GM12875 (cell line): ENCODE data around the gene HOATZ.

Experiments used
- H3K4me3 ChIP-seq: one replicate; pipeline ENCODE4 v1.5.1; 2011; ENCODE audit warnings: low read depth, low read length, control low read depth
- TF ChIP-seq, protein P1 (sequence below): IDR thresholded peaks from 2 replicates; pipeline ENCODE4 v1.5.1; 2011; ENCODE audit warnings: low read depth, mild to moderate bottlenecking, control low read depth, inconsistent platforms, low read length, moderate library complexity, borderline replicate concordance; ENCODE audit not compliant: insufficient read depth

HOATZ gene

GRCh38 chr11:111565114-111565720 lies 50.6 kb downstream of the HOATZ start:
- no peak overlapping the region for H3K4me3 ChIP-seq
- TF ChIP-seq, protein P1, sequence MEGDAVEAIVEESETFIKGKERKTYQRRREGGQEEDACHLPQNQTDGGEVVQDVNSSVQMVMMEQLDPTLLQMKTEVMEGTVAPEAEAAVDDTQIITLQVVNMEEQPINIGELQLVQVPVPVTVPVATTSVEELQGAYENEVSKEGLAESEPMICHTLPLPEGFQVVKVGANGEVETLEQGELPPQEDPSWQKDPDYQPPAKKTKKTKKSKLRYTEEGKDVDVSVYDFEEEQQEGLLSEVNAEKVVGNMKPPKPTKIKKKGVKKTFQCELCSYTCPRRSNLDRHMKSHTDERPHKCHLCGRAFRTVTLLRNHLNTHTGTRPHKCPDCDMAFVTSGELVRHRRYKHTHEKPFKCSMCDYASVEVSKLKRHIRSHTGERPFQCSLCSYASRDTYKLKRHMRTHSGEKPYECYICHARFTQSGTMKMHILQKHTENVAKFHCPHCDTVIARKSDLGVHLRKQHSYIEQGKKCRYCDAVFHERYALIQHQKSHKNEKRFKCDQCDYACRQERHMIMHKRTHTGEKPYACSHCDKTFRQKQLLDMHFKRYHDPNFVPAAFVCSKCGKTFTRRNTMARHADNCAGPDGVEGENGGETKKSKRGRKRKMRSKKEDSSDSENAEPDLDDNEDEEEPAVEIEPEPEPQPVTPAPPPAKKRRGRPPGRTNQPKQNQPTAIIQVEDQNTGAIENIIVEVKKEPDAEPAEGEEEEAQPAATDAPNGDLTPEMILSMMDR, result peak; percentile 71

- TF ChIP-seq, protein P1, result no peak
- no peak overlapping the region for H3K4me3 ChIP-seq
Measured at GRCh38 chr11:111566324-111566723, 51.7 kb downstream of the HOATZ start.

DNA sequence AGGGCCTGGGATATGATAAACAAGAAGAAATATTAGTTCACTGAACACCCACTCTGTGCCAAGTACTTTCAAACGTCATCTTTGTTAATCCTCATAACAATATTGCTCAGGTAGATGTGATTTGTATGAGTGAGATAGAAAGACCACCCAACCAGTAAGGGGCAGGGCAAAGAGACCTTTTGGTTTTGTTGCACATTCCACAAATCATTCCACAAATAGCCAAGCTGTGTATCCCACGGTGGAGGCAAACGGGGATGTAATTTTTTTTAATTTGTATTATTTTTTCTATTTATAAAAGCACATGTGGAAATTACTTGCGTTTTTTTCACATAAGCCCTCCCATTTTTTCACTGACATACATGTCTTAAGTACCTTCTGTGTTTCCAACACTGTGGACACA lies 54.9 kb downstream of the HOATZ start:
- no peak overlapping the region for H3K4me3 ChIP-seq
- TF ChIP-seq, protein P1, result no peak

- TF ChIP-seq, protein P1, result no peak
- H3K4me3 ChIP-seq, result no peak overlapping the region
Measured at GRCh38 chr11:111570796-111571195, 56.2 kb downstream of the HOATZ start.

- TF ChIP-seq, protein P1, result no peak
- no peak overlapping the region for H3K4me3 ChIP-seq
Measured at GRCh38 chr11:111571829-111572501, 57.4 kb downstream of the HOATZ start.

- TF ChIP-seq, protein P1, result no peak
Measured at GRCh38 chr11:111572581-111572980, 58.0 kb downstream of the HOATZ start.

DNA sequence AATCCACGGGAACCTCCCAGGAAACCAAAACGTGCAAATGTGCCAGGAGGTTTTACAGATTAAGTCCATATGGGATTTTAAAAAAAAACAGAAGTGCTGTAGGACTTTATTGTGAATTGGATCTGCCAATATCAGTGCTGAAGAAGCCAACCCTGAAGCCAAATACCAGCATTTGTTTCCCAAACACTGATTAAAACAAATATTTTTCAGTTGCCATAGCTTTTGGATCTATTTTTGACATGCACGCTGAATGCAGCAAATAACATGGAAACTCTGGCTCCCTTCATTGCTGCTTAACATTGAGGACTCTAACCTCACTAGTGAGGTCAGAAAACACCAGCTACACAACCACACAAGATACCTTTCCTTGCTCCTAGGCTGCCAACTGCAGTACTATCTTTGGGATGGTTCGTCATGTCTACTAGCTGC lies 59.3 kb downstream of the HOATZ start:
- TF ChIP-seq, protein P1, result no peak
- no peak overlapping the region for H3K4me3 ChIP-seq

More at GRCh38 chr11:111572581-111572980, 58.0 kb downstream of the HOATZ start:
- H3K4me3 ChIP-seq, result no peak overlapping the region
